Neural progenitor cell (in vitro differentiated cells): ENCODE measurements around the gene KIF1B. TPM values are rescaled to one million over a fixed set of nuclear protein-coding genes. Genes with fewer than 3 reads are reported as not detected.

Experiments used
- DNase-seq: peaks from one replicate; pipeline ENCODE4 v3.0.0-alpha.2; 2016; ENCODE audit warnings: low spot score
- H2AFZ ChIP-seq: fragments of 200-600 bp; sonication (generic); replicated peaks from 2 replicates; pipeline ENCODE4 v1.6.1; 2016; ENCODE audit warnings: antibody characterized with exemption
- H3F3A ChIP-seq: fragments of 200-600 bp; sonication (generic); 2 replicates; pipeline ENCODE4 v1.6.1; 2016; ENCODE audit warnings: antibody characterized with exemption, low read depth
- H3K27ac ChIP-seq: fragments of 200-600 bp; sonication (generic); 2 replicates; pipeline ENCODE4 v1.5.1; 2016; ENCODE audit warnings: mild to moderate bottlenecking
- H3K27me3 ChIP-seq: fragments of 200-600 bp; sonication (generic); 2 replicates; pipeline ENCODE4 v1.6.1; 2016; ENCODE audit warnings: mild to moderate bottlenecking, moderate library complexity
- H3K36me3 ChIP-seq: fragments of 200-600 bp; sonication (generic); 2 replicates; pipeline ENCODE4 v1.5.1; 2016
- H3K4me1 ChIP-seq: fragments of 200-600 bp; sonication (generic); 2 replicates; pipeline ENCODE4 v1.6.1; 2016; ENCODE audit warnings: mixed run types
- H3K4me2 ChIP-seq: fragments of 200-600 bp; sonication (generic); 2 replicates; pipeline ENCODE4 v1.6.1; 2016
- H3K4me3 ChIP-seq: fragments of 200-600 bp; sonication (generic); 2 replicates; pipeline ENCODE4 v1.5.1; 2016
- H3K79me2 ChIP-seq: fragments of 200-600 bp; sonication (generic); 2 replicates; pipeline ENCODE4 v1.6.1; 2016; ENCODE audit warnings: low read depth
- H3K9ac ChIP-seq: fragments of 200-600 bp; sonication (generic); 2 replicates; pipeline ENCODE4 v1.6.1; 2016
- H3K9me3 ChIP-seq: fragments of 200-600 bp; sonication (generic); 2 replicates; pipeline ENCODE4 v1.5.1; 2016; ENCODE audit warnings: low read depth
- H4K20me1 ChIP-seq: fragments of 200-600 bp; sonication (generic); 2 replicates; pipeline ENCODE4 v1.6.1; 2016; ENCODE audit warnings: low read depth
- H3K27ac Mint-ChIP-seq: 3 replicates; pipeline ENCODE4 v1.8.0; 2021; ENCODE audit warnings: mixed read lengths
- H3K27me3 Mint-ChIP-seq: 2 replicates; pipeline ENCODE4 v1.8.0; 2022; ENCODE audit warnings: low read depth, mild to moderate bottlenecking, inconsistent platforms, moderate library complexity, mixed read lengths; ENCODE audit not compliant: insufficient read depth
- H3K36me3 Mint-ChIP-seq: 3 replicates; pipeline ENCODE4 v1.8.0; 2021; ENCODE audit warnings: mixed read lengths
- H3K4me1 Mint-ChIP-seq: 3 replicates; pipeline ENCODE4 v1.8.0; 2021; ENCODE audit warnings: mixed read lengths
- H3K4me3 Mint-ChIP-seq: 3 replicates; pipeline ENCODE4 v1.8.0; 2021; ENCODE audit warnings: mild to moderate bottlenecking, moderate library complexity, mixed read lengths
- H3K9me3 Mint-ChIP-seq: 3 replicates; pipeline ENCODE4 v1.8.0; 2020; ENCODE audit warnings: mixed read lengths
- CTCF ChIP-seq: fragments of 200-600 bp; sonication (generic); IDR thresholded peaks from 2 replicates; pipeline ENCODE4 v1.5.1; 2017; ENCODE audit warnings: antibody characterized with exemption, mild to moderate bottlenecking
- EZH2 ChIP-seq: fragments of 200-600 bp; sonication (generic); IDR thresholded peaks from 2 replicates; pipeline ENCODE4 v1.6.1; 2017; ENCODE audit warnings: antibody characterized with exemption, mild to moderate bottlenecking, moderate library complexity
- EZH2phosphoT487 ChIP-seq: fragments of 200-600 bp; sonication (generic); IDR thresholded peaks from 2 replicates; pipeline ENCODE4 v1.6.1; 2017; ENCODE audit warnings: antibody characterized with exemption
- total RNA-seq: library from RNA; depleted of rRNA; stranded (reverse); fragments of >200 nt; gene quantifications from 2 replicates; pipeline ENCODE4 v1.2.3, GENCODE V29; 2015; ENCODE audit warnings: low replicate concordance

The KIF1B gene
- total RNA-seq, 1 donor from 2014 or later, result 52.0 TPM

- no peaks in the 10 kb centered on the region for H3K9me3 Mint-ChIP-seq
- Histone ChIP-seq H3F3A (peaks cover 15% of the 10 kb centered on the region), H3K79me2 (peaks cover 2% of the 10 kb centered on the region), H3K27me3 (no peaks in the 10 kb centered on the region), H3K4me2 (no peak overlapping the region), H3K27ac (peak overlapping the region; percentile 83), H3K9ac (no peak overlapping the region), H4K20me1 (no peaks in the 10 kb centered on the region), H3K4me3 (no peak overlapping the region), H3K36me3 (peaks cover 25% of the 10 kb centered on the region), H3K9me3 (no peaks in the 10 kb centered on the region), H2AFZ (no peak overlapping the region), H3K4me1 (peaks cover 23% of the 10 kb centered on the region)
- peaks cover 41% of the 10 kb centered on the region for H3K36me3 Mint-ChIP-seq
- DNase-seq, result peak; percentile 34
- TF ChIP-seq CTCF (no peak), EZH2phosphoT487 (no peak), EZH2 (no peak)
- peaks cover 45% of the 10 kb centered on the region for H3K4me1 Mint-ChIP-seq
- H3K27me3 Mint-ChIP-seq, result no peaks in the 10 kb centered on the region
- H3K27ac Mint-ChIP-seq, result peak overlapping the region; percentile 82
- H3K4me3 Mint-ChIP-seq, result peak overlapping the region; percentile 1
These were observed 85.2 kb downstream of the KIF1B start for GRCh38 chr1:10295481-10296085.

GRCh38 chr1:10299151-10299550, 88.8 kb downstream of the KIF1B start:
- no peaks in the 10 kb centered on the region for H3K27me3 Mint-ChIP-seq
- peak overlapping the region; percentile 56 for H3K27ac ChIP-seq

GRCh38 chr1:10302416-10302815, 92.0 kb downstream of the KIF1B start:
- Mint-ChIP-seq H3K9me3 (no peaks in the 10 kb centered on the region), H3K4me3 (no peak overlapping the region), H3K4me1 (peaks cover 36% of the 10 kb centered on the region), H3K27me3 (no peaks in the 10 kb centered on the region), H3K27ac (peak overlapping the region; percentile 30), H3K36me3 (peaks cover 33% of the 10 kb centered on the region)
- Histone ChIP-seq H3K27ac (peak overlapping the region; percentile 6), H3K27me3 (no peaks in the 10 kb centered on the region), H3K4me3 (no peak overlapping the region), H3K9me3 (no peaks in the 10 kb centered on the region), H3K36me3 (no peaks in the 10 kb centered on the region), H4K20me1 (peaks cover 22% of the 10 kb centered on the region), H3K4me1 (peaks cover 25% of the 10 kb centered on the region), H3F3A (peaks cover 15% of the 10 kb centered on the region), H3K79me2 (peaks cover 11% of the 10 kb centered on the region), H3K9ac (peak overlapping the region; percentile 7), H3K4me2 (peak overlapping the region; percentile 34), H2AFZ (no peak overlapping the region)
- peak; percentile 51 for DNase-seq
- TF ChIP-seq EZH2, result no peak

More at GRCh38 chr1:10299151-10299550, 88.8 kb downstream of the KIF1B start:
- H3F3A ChIP-seq, result peaks cover 24% of the 10 kb centered on the region
- no peaks in the 10 kb centered on the region for H3K9me3 Mint-ChIP-seq
- peaks cover 41% of the 10 kb centered on the region for H3K4me1 ChIP-seq
- peaks cover 13% of the 10 kb centered on the region for H3K36me3 ChIP-seq
- H3K9me3 ChIP-seq, result no peaks in the 10 kb centered on the region
- H3K79me2 ChIP-seq, result peaks cover 11% of the 10 kb centered on the region
- no peak overlapping the region for H3K4me3 Mint-ChIP-seq
- DNase-seq, result no peak
- no peaks in the 10 kb centered on the region for H3K27me3 ChIP-seq
- TF ChIP-seq EZH2phosphoT487 (no peak), CTCF (no peak), EZH2 (no peak)
- peaks cover 63% of the 10 kb centered on the region for H3K4me1 Mint-ChIP-seq
- no peak overlapping the region for H3K4me2 ChIP-seq
- no peak overlapping the region for H3K27ac Mint-ChIP-seq
- no peak overlapping the region for H3K4me3 ChIP-seq
- H3K9ac ChIP-seq, result no peak overlapping the region
- H2AFZ ChIP-seq, result no peak overlapping the region
- peaks cover 22% of the 10 kb centered on the region for H4K20me1 ChIP-seq
- H3K36me3 Mint-ChIP-seq, result peaks cover 38% of the 10 kb centered on the region

- Mint-ChIP-seq H3K4me3 (no peak overlapping the region), H3K9me3 (no peaks in the 10 kb centered on the region), H3K27me3 (no peaks in the 10 kb centered on the region), H3K4me1 (peaks cover 24% of the 10 kb centered on the region), H3K27ac (no peak overlapping the region), H3K36me3 (peaks cover 28% of the 10 kb centered on the region)
- no peaks in the 10 kb centered on the region for H3K9me3 ChIP-seq
- no peak overlapping the region for H3K4me2 ChIP-seq
- H3K4me1 ChIP-seq, result peaks cover 18% of the 10 kb centered on the region
- H3K4me3 ChIP-seq, result no peak overlapping the region
- H2AFZ ChIP-seq, result no peak overlapping the region
- H3K79me2 ChIP-seq, result peaks cover 11% of the 10 kb centered on the region
- DNase-seq, result no peak
- H3K27ac ChIP-seq, result no peak overlapping the region
- H3K36me3 ChIP-seq, result no peaks in the 10 kb centered on the region
- H3F3A ChIP-seq, result peaks cover 9% of the 10 kb centered on the region
- no peak overlapping the region for H3K9ac ChIP-seq
- TF ChIP-seq EZH2phosphoT487 (no peak), CTCF (no peak), EZH2 (no peak)
- H3K27me3 ChIP-seq, result no peaks in the 10 kb centered on the region
- peaks cover 22% of the 10 kb centered on the region for H4K20me1 ChIP-seq
These were observed 93.9 kb downstream of the KIF1B start for GRCh38 chr1:10304295-10304694.
